Keratinocyte (primary cell): ENCODE data around the gene ECHS1. TPM values are rescaled to one million over a fixed set of nuclear protein-coding genes. Genes with fewer than 3 reads are reported as not detected.
"Not testable (repeated sequence)": the region's sequence is repeated elsewhere in the genome, so short reads cannot be mapped to it uniquely, and the experiment has no call there.

Experiments
- DNase-seq: peaks from one replicate; pipeline ENCODE4 v3.0.0-alpha.2; 2011; ENCODE audit warnings: low read depth, missing footprints, low spot score
- FAIRE-seq: peaks from 2 replicates; lab custom pipeline; 2011; peaks lifted over from hg19 to GRCh38; lab: Jason Lieb, UNC
- H2AFZ ChIP-seq: 2 replicates; pipeline ENCODE4 v1.6.0; 2012; ENCODE audit warnings: low read length, control low read depth, inconsistent platforms; ENCODE audit not compliant: control insufficient read depth
- H3K27ac ChIP-seq: 2 replicates; pipeline ENCODE4 v1.5.1; 2011; ENCODE audit warnings: low read length; ENCODE audit not compliant: control insufficient read depth, insufficient read depth
- H3K27me3 ChIP-seq: 3 replicates; pipeline ENCODE4 v1.6.0; 2011; ENCODE audit warnings: low read length; ENCODE audit not compliant: control insufficient read depth, insufficient read depth; ENCODE audit errors: extremely low read depth
- H3K36me3 ChIP-seq, 2 experiments: 2 replicates in 1 of 2; 3 replicates in 1 of 2; pipeline ENCODE4 v1.5.1; 2011; ENCODE audit warnings: low read length in 2 of 2, mild to moderate bottlenecking in 1 of 2; ENCODE audit not compliant: control insufficient read depth in 2 of 2, insufficient read depth in 2 of 2; ENCODE audit errors: extremely low read depth in 1 of 2
- H3K4me1 ChIP-seq: 3 replicates; pipeline ENCODE4 v1.5.1; 2011; ENCODE audit warnings: low read length; ENCODE audit not compliant: control insufficient read depth, insufficient read depth; ENCODE audit errors: extremely low read depth
- H3K4me2 ChIP-seq: 3 replicates; pipeline ENCODE4 v1.6.0; 2011; ENCODE audit warnings: low read depth, low read length; ENCODE audit not compliant: control insufficient read depth, insufficient read depth; ENCODE audit errors: extremely low read depth
- H3K4me3 ChIP-seq, 3 experiments: fragments of 200-600 bp in 1 of 3; sonication (generic) in 1 of 3; 2 replicates in 2 of 3; 3 replicates in 1 of 3; pipeline ENCODE4 v1.5.1; 2011 to 2016; ENCODE audit warnings: low read length in 3 of 3, mild to moderate bottlenecking in 3 of 3, control low read depth in 2 of 3, inconsistent platforms in 1 of 3, low read depth in 1 of 3, mixed read lengths in 1 of 3, mixed run types in 1 of 3, moderate library complexity in 1 of 3; ENCODE audit not compliant: control insufficient read depth in 2 of 3, insufficient read depth in 2 of 3; ENCODE audit errors: extremely low read depth in 1 of 3
- H3K79me2 ChIP-seq: 2 replicates; pipeline ENCODE4 v1.6.0; 2012; ENCODE audit warnings: low read length; ENCODE audit not compliant: control insufficient read depth, insufficient read depth
- H3K9ac ChIP-seq: 3 replicates; pipeline ENCODE4 v1.6.0; 2011; ENCODE audit warnings: low read length; ENCODE audit not compliant: control insufficient read depth, insufficient read depth; ENCODE audit errors: extremely low read depth
- H3K9me1 ChIP-seq: 3 replicates; pipeline ENCODE4 v1.6.0; 2011; ENCODE audit warnings: low read length; ENCODE audit not compliant: control insufficient read depth, insufficient read depth; ENCODE audit errors: extremely low read depth
- H3K9me3 ChIP-seq: 2 replicates; pipeline ENCODE4 v1.5.1; 2012; ENCODE audit warnings: low read depth, low read length; ENCODE audit not compliant: control insufficient read depth
- H4K20me1 ChIP-seq: 3 replicates; pipeline ENCODE4 v1.6.0; 2011; ENCODE audit warnings: low read length; ENCODE audit not compliant: control insufficient read depth, insufficient read depth; ENCODE audit errors: extremely low read depth
- EZH2 ChIP-seq: IDR thresholded peaks from one replicate; pipeline ENCODE4 v1.6.1; 2012; ENCODE audit warnings: inconsistent platforms, mild to moderate bottlenecking, low read length, moderate library complexity
- dilution Hi-C: fragments of 300-500 bp; cut with MboI; formaldehyde crosslinking; loops from one replicate; pipeline ENCODE4 v1.7.0; 2020; ENCODE audit warnings: low sequenced_read_pairs; ENCODE audit not compliant: extremely low pct_ligation_motif_present
- polyA plus RNA-seq, 5 experiments: library from polyadenylated mRNA; depleted of rRNA in 3 of 5; stranded (reverse) in 3 of 5; stranded (forward) in 1 of 5; unstranded in 1 of 5; fragments of >200 nt; gene quantifications; 1 replicate in 1 of 5; 2 replicates in 3 of 5; 3 replicates in 1 of 5; pipeline versions ENCODE4 v1.2.1 to v1.2.3, GENCODE V29; 2011 to 2012; ENCODE audit warnings: missing spikeins in 2 of 5, low read depth in 1 of 5, low replicate concordance in 1 of 5
- TF ChIP-seq, protein P1 (sequence below), 3 experiments: IDR thresholded peaks in 1 of 3; conservative IDR thresholded peaks in 1 of 3; optimal IDR thresholded peaks in 1 of 3; 2 replicates in 2 of 3; 3 replicates in 1 of 3; pipeline versions ENCODE3 to v1.5.1; 2011; ENCODE audit warnings: low read length in 3 of 3, mild to moderate bottlenecking in 3 of 3, moderate library complexity in 2 of 3, control low read depth in 1 of 3, inconsistent platforms in 1 of 3; ENCODE audit not compliant: insufficient read depth in 2 of 3; ENCODE audit errors: extremely low read depth in 1 of 3

Gene ECHS1
- polyA plus RNA-seq, 1 donor (not counting 4 experiments of a cell fraction or from before 2014, with no cell fraction given): 27.1 TPM

DNA sequence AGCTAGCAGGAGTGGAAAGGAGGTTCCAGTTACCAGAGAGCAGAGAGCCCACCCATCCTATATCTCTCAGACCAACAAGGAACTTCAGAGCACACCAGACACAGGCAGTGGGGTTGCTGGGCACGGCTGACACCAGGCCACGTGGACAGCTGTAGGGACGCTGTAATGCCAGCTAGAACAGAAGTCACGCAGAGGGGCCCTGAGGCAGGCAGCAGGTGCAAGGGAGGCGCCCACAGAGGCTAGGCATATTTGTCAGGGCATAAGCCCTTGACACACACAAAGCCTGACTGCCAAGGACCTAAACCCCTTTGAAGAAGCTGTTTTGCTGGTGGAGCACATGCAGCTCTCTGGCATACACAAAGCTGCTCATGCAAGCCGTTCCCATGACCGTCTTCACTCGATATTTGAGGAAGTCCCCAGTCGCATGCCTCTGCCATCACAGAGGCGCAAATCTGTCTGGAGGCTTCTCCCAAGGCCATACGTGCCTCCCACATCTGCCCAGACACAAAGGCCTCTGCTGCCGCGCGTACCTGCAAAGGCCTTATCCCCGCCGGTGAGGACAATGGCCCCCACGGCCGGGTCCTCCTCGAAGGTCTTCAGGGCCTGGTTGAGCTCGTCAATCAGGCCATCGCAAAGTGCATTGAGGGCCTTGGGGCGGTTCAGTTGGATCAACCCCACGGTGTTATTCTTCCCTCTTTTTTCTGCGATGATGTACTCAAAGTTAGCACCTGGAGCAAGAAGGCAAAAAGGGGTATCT, 2.9 kb downstream of the ECHS1 start:
- Histone ChIP-seq H3K4me1 (peaks cover 7% of the 10 kb centered on the region), H3K27me3 (no peaks in the 10 kb centered on the region), H3K79me2 (no peaks in the 10 kb centered on the region), H3K4me2 (no peak overlapping the region), H2AFZ (no peak overlapping the region), H3K4me3 (no peak overlapping the region), H3K9ac (no peak overlapping the region), H4K20me1 (no peaks in the 10 kb centered on the region), H3K27ac (no peak overlapping the region), H3K9me3 (no peaks in the 10 kb centered on the region), H3K9me1 (no peaks in the 10 kb centered on the region), H3K36me3 (peaks cover 26% of the 10 kb centered on the region in 2 experiments)
- TF ChIP-seq EZH2: no peak
- TF ChIP-seq, protein P1, sequence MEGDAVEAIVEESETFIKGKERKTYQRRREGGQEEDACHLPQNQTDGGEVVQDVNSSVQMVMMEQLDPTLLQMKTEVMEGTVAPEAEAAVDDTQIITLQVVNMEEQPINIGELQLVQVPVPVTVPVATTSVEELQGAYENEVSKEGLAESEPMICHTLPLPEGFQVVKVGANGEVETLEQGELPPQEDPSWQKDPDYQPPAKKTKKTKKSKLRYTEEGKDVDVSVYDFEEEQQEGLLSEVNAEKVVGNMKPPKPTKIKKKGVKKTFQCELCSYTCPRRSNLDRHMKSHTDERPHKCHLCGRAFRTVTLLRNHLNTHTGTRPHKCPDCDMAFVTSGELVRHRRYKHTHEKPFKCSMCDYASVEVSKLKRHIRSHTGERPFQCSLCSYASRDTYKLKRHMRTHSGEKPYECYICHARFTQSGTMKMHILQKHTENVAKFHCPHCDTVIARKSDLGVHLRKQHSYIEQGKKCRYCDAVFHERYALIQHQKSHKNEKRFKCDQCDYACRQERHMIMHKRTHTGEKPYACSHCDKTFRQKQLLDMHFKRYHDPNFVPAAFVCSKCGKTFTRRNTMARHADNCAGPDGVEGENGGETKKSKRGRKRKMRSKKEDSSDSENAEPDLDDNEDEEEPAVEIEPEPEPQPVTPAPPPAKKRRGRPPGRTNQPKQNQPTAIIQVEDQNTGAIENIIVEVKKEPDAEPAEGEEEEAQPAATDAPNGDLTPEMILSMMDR (optimal IDR thresholded peaks at IDR 0.05 in 1 of 3, IDR thresholded peaks at IDR 0.05 in 1 of 3, conservative IDR thresholded peaks at IDR 0.05 in 1 of 3; ENCODE audit: extremely low read depth in 1 of 3, insufficient read depth in 2 of 3, low read length in 3 of 3): no peak
- no peak for DNase-seq
- dilution Hi-C loops: no loop called here
- FAIRE-seq: no peak

DNA sequence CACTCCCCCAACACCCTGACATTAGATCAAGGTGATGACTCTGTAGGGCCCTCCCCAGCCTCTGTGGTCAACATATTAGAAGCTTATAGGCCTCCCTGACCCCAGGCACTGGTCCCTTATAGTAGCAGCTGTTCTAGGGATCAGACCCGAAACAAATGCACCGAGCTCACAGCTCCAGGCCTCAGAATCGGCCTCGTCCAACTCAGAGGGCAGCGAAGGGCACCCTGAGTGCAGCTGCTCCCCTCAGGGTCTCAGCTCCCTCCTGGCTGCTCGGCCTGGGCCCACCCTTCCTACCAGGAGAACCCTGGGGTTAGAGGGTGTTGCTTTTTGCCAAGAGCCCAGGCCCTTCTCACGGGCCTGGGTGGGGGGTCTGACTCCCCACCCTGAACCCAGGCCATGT, 5.0 kb downstream of the ECHS1 start:
- Histone ChIP-seq H3K9ac (no peak overlapping the region), H3K27ac (no peak overlapping the region), H3K4me1 (peaks cover 7% of the 10 kb centered on the region), H3K27me3 (no peaks in the 10 kb centered on the region), H3K4me3 (no peak overlapping the region), H4K20me1 (no peaks in the 10 kb centered on the region), H3K36me3 (peaks cover 27% of the 10 kb centered on the region in 2 experiments), H3K9me1 (no peaks in the 10 kb centered on the region), H3K4me2 (no peak overlapping the region), H3K9me3 (no peaks in the 10 kb centered on the region), H2AFZ (no peak overlapping the region), H3K79me2 (no peaks in the 10 kb centered on the region)
- DNase-seq (no peak), FAIRE-seq (no peak)
- dilution Hi-C loops: no loop called here
- TF ChIP-seq, protein P1 (optimal IDR thresholded peaks at IDR 0.05 in 1 of 3, IDR thresholded peaks at IDR 0.05 in 1 of 3, conservative IDR thresholded peaks at IDR 0.05 in 1 of 3; ENCODE audit: extremely low read depth in 1 of 3, insufficient read depth in 2 of 3, low read length in 3 of 3): no peak
- no peak for TF ChIP-seq EZH2

DNA sequence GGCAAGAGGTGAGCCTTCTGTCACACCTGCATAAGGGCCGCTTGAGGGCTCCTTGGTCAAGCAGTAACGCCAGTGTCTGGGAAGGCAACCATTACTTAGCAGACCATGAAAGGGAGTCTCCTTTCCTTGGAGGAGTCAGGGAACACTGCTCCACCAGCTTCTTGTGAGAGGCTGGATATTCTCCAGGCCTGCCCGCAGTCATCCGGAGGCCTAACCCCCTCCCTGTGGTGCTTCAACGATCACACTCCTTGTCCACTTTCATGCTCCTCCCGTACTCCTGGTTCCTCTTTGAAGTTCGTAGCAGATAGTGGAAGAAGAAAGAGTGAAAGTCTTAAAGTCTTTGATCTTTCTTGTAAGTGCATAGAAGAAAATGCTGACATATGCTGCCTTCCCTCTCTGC, 5.7 kb downstream of the ECHS1 start:
- H4K20me1 ChIP-seq, H3K4me3 ChIP-seq, FAIRE-seq, H3K79me2 ChIP-seq, H2AFZ ChIP-seq, H3K9me3 ChIP-seq, H3K4me2 ChIP-seq, H3K4me1 ChIP-seq, H3K9me1 ChIP-seq, DNase-seq, H3K27me3 ChIP-seq, H3K9ac ChIP-seq, H3K27ac ChIP-seq, dilution Hi-C loops: not testable (repeated sequence)
- H3K36me3 ChIP-seq: peaks cover 27 to 32% of the 10 kb centered on the region in 2 experiments
